ENCODE results near the gene TTLL3. TPM values are rescaled to one million over a fixed set of nuclear protein-coding genes. Genes with fewer than 3 reads are reported as not detected.

The TTLL3 gene
- total RNA-seq, 1 experiment from 2014 or later = 8.4 TPM

- H3F3A ChIP-seq (ENCODE audit: low read length, unreplicated experiment) = no peaks in the 10 kb centered on the region
- H3K27ac ChIP-seq (ENCODE audit: low read length) = no peak overlapping the region
- no peaks in the 10 kb centered on the region for H3K4me1 ChIP-seq (ENCODE audit: insufficient read depth, low read length)
- no peak overlapping the region for H3K4me3 ChIP-seq (ENCODE audit: low read length)
- no peak overlapping the region for H3K4me2 ChIP-seq (ENCODE audit: low read length)
- intact Hi-C loops (cut with micrococcal nuclease) = loop anchor here (10.0 kb wide), 1 partner anchor 62 kb away; no protein-coding TSS in a partner anchor
- no peaks in the 10 kb centered on the region for H3K9me2 ChIP-seq (replicated peaks; ENCODE audit: low read length)
- no peak overlapping the region for H2AFZ ChIP-seq (ENCODE audit: low read length)
- BruUV-seq (replicated peaks) = no TSS peak
- ChIA-PET POLR2A (ENCODE audit: unreplicated experiment) (no interaction called here), CTCF (no interaction called here)
- no peak overlapping the region for H3K9ac ChIP-seq (ENCODE audit: low read length)
- H3K36me3 ChIP-seq (ENCODE audit: low read depth, low read length) = no peaks in the 10 kb centered on the region
- DNase-seq (no peak), ATAC-seq (no peak)
- TF ChIP-seq EZH2phosphoT487 (IDR thresholded peaks at IDR 0.05; ENCODE audit: borderline replicate concordance, low read length) = no peak
- no peaks in the 10 kb centered on the region for H3K9me3 ChIP-seq (ENCODE audit: low read length)
- H4K20me1 ChIP-seq (ENCODE audit: low read length) = no peaks in the 10 kb centered on the region
- H3K79me2 ChIP-seq (ENCODE audit: low read length) = no peaks in the 10 kb centered on the region
- H3K27me3 ChIP-seq (ENCODE audit: low read length) = no peaks in the 10 kb centered on the region
Observed at GRCh38 chr3:9776896-9777693, 33.0 kb upstream of the TTLL3 start.

GRCh38 chr3:9777694-9778021 is 32.4 kb upstream of the TTLL3 start:
- POLR2A ChIA-PET (ENCODE audit: unreplicated experiment) = no interaction called here

GRCh38 chr3:9778143-9779074 is 31.7 kb upstream of the TTLL3 start:
- no peaks in the 10 kb centered on the region for H3K27me3 ChIP-seq (ENCODE audit: low read length)
- ChIA-PET POLR2A (ENCODE audit: unreplicated experiment) (no interaction called here), CTCF (no interaction called here)
- no peaks in the 10 kb centered on the region for H3K9me2 ChIP-seq (replicated peaks; ENCODE audit: low read length)
- DNase-seq = peak; percentile 19
- no peaks in the 10 kb centered on the region for H3K36me3 ChIP-seq (ENCODE audit: low read depth, low read length)
- no peak overlapping the region for H2AFZ ChIP-seq (ENCODE audit: low read length)
- H3K27ac ChIP-seq (ENCODE audit: low read length) = no peak overlapping the region
- no peaks in the 10 kb centered on the region for H3K79me2 ChIP-seq (ENCODE audit: low read length)
- H3K4me2 ChIP-seq (ENCODE audit: low read length) = no peak overlapping the region
- intact Hi-C loops (cut with micrococcal nuclease) = loop anchor here (10.0 kb wide), 1 partner anchor 64 kb away; no protein-coding TSS in a partner anchor
- H3K9ac ChIP-seq (ENCODE audit: low read length) = no peak overlapping the region
- H4K20me1 ChIP-seq (ENCODE audit: low read length) = no peaks in the 10 kb centered on the region
- no peaks in the 10 kb centered on the region for H3K9me3 ChIP-seq (ENCODE audit: low read length)
- no peaks in the 10 kb centered on the region for H3F3A ChIP-seq (ENCODE audit: low read length, unreplicated experiment)
- H3K4me1 ChIP-seq (ENCODE audit: insufficient read depth, low read length) = no peaks in the 10 kb centered on the region
- TF ChIP-seq EZH2phosphoT487 (IDR thresholded peaks at IDR 0.05; ENCODE audit: borderline replicate concordance, low read length) (no peak), EZH2 (IDR thresholded peaks at IDR 0.05; ENCODE audit: low read length, unreplicated experiment) (no peak), CTCF (conservative IDR thresholded peaks at IDR 0.05; ENCODE audit: low read depth, low read length) (no peak)
- no peak overlapping the region for H3K4me3 ChIP-seq (ENCODE audit: low read length)
- no TSS peak for BruUV-seq (replicated peaks)
- ATAC-seq = peak; percentile 55

More at GRCh38 chr3:9777694-9778021, 32.4 kb upstream of the TTLL3 start:
- BruUV-seq (replicated peaks) = no TSS peak
- no peaks in the 10 kb centered on the region for H3K79me2 ChIP-seq (ENCODE audit: low read length)
- H3K27ac ChIP-seq (ENCODE audit: low read length) = no peak overlapping the region
- DNase-seq (no peak), ATAC-seq (no peak)
- CTCF ChIA-PET = no interaction called here
- H3K27me3 ChIP-seq (ENCODE audit: low read length) = no peaks in the 10 kb centered on the region
- no peak overlapping the region for H2AFZ ChIP-seq (ENCODE audit: low read length)
- no peaks in the 10 kb centered on the region for H3K9me3 ChIP-seq (ENCODE audit: low read length)
- H3K4me2 ChIP-seq (ENCODE audit: low read length) = no peak overlapping the region
- TF ChIP-seq EZH2 (IDR thresholded peaks at IDR 0.05; ENCODE audit: low read length, unreplicated experiment) = no peak
- no peak for TF ChIP-seq EZH2phosphoT487 (IDR thresholded peaks at IDR 0.05; ENCODE audit: borderline replicate concordance, low read length)
- TF ChIP-seq CTCF (conservative IDR thresholded peaks at IDR 0.05; ENCODE audit: low read depth, low read length) = no peak
- H3K4me1 ChIP-seq (ENCODE audit: insufficient read depth, low read length) = no peaks in the 10 kb centered on the region
- no peak overlapping the region for H3K9ac ChIP-seq (ENCODE audit: low read length)
- intact Hi-C loops (cut with micrococcal nuclease) = loop anchor here (10.0 kb wide), 1 partner anchor 63 kb away; no protein-coding TSS in a partner anchor
- H3F3A ChIP-seq (ENCODE audit: low read length, unreplicated experiment) = no peaks in the 10 kb centered on the region
- no peak overlapping the region for H3K4me3 ChIP-seq (ENCODE audit: low read length)
- H3K36me3 ChIP-seq (ENCODE audit: low read depth, low read length) = no peaks in the 10 kb centered on the region
- H4K20me1 ChIP-seq (ENCODE audit: low read length) = no peaks in the 10 kb centered on the region
- H3K9me2 ChIP-seq (replicated peaks; ENCODE audit: low read length) = no peaks in the 10 kb centered on the region

Data from PC-3 (cell line).